GM12801 (cell line): Measurements from ENCODE around the gene GLI1.

Experiments
- TF ChIP-seq, protein P1 (sequence below): IDR thresholded peaks from one replicate; pipeline ENCODE4 v1.5.1; 2011; ENCODE audit warnings: control low read depth; ENCODE audit not compliant: insufficient read length; ENCODE audit errors: extremely low read depth

GLI1 gene

DNA sequence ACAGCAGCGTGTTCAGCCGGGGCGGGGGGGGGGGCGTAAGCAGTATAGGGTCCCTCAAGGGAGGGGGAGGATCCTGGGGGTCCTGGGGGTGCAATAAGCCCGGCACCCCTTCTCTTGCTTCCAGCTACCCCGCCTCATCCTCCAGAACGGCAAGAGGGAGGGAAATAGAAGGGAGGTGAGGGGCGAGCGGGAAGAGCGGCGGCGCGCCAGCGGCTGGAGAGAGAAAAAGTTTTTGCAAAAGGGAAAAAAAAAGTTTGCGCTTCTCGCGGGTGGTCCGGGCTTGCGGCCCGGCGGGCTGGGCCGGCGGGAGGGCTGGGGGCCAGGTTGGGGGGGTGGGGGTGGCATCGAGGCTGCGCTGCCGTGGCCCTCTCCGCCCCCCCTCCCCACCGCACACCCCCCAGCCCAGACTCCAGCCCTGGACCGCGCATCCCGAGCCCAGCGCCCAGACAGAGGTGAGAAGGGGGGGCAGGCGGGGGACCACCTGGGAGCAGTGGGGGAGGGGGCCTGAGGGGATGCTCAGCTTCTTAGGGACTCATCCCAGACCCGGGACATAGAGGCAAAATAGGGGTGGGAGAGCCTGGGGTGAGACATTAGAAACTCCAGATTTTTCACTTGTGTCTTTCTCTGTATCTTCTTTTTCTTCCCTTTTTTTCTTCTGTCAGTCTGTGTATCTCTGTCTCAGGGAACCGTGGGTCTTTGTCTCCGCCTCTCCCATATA is at the start of gene GLI1:
GLI1 (plus strand) TSS at position 36 of the 718 bp plus-strand sequence. CDS start 3,907 bp downstream, outside the sequence.
- TF ChIP-seq, protein P1, sequence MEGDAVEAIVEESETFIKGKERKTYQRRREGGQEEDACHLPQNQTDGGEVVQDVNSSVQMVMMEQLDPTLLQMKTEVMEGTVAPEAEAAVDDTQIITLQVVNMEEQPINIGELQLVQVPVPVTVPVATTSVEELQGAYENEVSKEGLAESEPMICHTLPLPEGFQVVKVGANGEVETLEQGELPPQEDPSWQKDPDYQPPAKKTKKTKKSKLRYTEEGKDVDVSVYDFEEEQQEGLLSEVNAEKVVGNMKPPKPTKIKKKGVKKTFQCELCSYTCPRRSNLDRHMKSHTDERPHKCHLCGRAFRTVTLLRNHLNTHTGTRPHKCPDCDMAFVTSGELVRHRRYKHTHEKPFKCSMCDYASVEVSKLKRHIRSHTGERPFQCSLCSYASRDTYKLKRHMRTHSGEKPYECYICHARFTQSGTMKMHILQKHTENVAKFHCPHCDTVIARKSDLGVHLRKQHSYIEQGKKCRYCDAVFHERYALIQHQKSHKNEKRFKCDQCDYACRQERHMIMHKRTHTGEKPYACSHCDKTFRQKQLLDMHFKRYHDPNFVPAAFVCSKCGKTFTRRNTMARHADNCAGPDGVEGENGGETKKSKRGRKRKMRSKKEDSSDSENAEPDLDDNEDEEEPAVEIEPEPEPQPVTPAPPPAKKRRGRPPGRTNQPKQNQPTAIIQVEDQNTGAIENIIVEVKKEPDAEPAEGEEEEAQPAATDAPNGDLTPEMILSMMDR = no peak

DNA sequence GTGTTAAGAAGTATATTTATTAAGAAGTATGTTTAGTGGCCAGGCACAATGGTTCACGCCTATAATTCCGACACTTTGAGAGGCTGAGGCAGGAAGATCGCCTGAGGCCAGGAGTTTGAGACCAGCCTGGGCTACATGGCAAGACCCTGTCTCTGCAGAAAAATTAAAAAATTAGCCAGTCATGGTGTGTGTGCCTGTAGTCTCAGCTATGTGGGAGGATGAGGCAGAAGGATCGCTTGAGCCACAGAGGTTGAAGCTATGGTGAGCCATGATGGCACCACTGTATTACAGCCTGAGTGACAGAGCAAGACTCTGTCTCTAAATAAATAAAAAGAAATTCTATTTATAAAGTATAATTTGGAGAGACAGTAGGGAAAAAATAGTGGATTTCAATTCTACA is 49.1 kb upstream of the GLI1 start:
- TF ChIP-seq, protein P1 = no peak

- TF ChIP-seq, protein P1 = no peak
Observed at GRCh38 chr12:57415088-57415487, 44.5 kb upstream of the GLI1 start.

DNA sequence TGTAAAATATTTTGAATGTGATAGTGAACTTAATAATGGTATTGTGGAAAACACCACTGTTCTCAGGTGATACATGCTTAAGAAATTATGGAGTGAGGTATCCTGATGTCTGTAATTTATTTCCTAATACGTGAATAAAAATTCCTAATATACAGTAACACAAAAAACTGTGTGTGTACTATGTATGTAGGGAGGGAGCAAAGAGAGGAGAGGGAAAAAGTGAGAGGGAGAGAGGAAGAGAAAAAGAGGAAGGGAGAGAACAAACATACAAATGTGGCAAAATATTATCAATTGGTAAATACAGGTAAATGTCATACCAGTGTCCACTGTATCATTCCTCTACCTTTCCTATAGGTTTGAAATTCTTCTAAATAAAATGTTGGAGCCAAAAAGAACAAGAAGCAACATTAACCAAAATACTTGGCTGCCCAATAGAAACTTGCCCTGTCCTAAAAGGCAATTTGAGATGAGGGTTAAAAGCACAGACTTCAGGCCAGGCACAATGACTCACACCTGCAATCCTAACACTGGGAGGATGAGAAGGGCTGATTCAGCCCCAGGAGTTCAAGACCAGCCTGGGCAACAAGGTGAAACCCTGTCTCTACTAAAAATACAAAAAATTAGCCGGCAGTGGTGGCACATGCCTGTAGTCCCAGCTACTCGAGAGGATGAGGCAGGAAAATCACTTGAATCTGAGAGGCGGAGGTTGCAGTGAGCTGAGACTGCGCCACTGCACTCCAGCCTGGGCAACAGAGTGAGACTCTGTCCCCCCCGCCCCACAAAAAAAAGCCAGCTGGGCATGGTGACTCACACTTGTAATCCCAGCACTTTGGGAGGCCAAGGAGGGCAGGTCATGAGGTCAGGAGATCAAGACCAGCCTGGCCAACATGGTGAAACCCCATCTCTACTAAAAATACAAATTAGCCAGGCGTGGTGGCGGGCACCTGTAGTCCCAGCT is 43.3 kb upstream of the GLI1 start:
- TF ChIP-seq, protein P1 = no peak

DNA sequence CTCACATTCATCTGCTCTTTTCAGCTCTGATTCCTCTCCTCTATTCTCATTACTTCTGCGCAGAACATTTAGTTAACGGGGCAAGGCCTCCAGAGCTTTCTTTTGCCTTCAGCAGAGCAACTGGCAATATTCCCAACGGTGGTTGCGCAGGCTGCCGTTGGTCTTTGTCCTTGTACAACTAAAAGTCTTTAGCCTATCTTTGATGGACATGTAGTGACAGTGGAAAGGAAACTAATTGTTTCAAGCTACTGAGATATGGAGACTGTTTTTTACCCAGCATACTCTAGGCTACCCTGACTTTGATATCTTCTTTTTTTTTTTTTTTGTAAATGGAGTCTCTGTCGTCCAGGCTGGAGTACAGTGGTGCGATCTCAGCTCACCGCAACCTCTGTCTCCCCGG is 41.3 kb upstream of the GLI1 start:
- TF ChIP-seq, protein P1 = no peak

- TF ChIP-seq, protein P1 = no peak
Observed at GRCh38 chr12:57419495-57419894, 40.1 kb upstream of the GLI1 start.

- TF ChIP-seq, protein P1 = no peak
Observed at GRCh38 chr12:57420482-57420881, 39.1 kb upstream of the GLI1 start.
